GM12892 (cell line): Measurements from ENCODE around the gene GSPT1.
A peak's percentile ranks its signal among the peaks of the same experiment; 100 is the strongest.

Experiments
- DNase-seq: peaks from one replicate; pipeline ENCODE4 v3.0.0; 2011; ENCODE audit not compliant: insufficient read length
- FAIRE-seq: peaks from 2 replicates; lab custom pipeline; 2011; peaks lifted over from hg19 to GRCh38; lab: Jason Lieb, UNC
- POLR2A ChIP-seq: IDR thresholded peaks from 2 replicates; pipeline ENCODE4 v1.6.1; 2011; ENCODE audit warnings: low read depth, low read length, control low read depth
- POLR2AphosphoS5 ChIP-seq: IDR thresholded peaks from 2 replicates; pipeline ENCODE4 v1.6.1; 2011; ENCODE audit warnings: low read depth, low read length, control low read depth
- TAF1 ChIP-seq: IDR thresholded peaks from 2 replicates; pipeline ENCODE4 v1.6.1; 2011; ENCODE audit warnings: low read depth, mild to moderate bottlenecking, control low read depth, low read length, borderline replicate concordance

GSPT1 gene

DNA sequence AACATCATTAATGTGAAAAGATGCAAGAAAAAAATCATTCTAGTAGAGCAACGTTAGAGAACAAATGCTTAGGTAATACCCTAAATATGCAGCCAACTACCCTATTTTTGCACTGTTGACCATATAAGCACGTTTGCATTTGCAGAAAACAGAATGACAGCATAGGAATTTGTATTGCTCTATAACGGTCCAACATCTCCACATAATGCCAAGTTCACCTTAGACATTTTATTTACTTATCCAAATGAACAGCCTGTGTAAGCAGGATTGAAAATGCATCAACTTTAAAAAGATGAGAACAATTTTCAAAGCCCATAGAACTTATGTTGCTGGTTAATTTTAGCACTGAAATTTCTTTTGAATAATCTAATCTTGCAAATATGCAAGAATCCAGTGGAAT, 45.4 kb downstream of the GSPT1 start:
- no peak for FAIRE-seq
- TF ChIP-seq TAF1 = no peak
- TF ChIP-seq POLR2A = no peak
- no peak for TF ChIP-seq POLR2AphosphoS5
- no peak for DNase-seq

DNA sequence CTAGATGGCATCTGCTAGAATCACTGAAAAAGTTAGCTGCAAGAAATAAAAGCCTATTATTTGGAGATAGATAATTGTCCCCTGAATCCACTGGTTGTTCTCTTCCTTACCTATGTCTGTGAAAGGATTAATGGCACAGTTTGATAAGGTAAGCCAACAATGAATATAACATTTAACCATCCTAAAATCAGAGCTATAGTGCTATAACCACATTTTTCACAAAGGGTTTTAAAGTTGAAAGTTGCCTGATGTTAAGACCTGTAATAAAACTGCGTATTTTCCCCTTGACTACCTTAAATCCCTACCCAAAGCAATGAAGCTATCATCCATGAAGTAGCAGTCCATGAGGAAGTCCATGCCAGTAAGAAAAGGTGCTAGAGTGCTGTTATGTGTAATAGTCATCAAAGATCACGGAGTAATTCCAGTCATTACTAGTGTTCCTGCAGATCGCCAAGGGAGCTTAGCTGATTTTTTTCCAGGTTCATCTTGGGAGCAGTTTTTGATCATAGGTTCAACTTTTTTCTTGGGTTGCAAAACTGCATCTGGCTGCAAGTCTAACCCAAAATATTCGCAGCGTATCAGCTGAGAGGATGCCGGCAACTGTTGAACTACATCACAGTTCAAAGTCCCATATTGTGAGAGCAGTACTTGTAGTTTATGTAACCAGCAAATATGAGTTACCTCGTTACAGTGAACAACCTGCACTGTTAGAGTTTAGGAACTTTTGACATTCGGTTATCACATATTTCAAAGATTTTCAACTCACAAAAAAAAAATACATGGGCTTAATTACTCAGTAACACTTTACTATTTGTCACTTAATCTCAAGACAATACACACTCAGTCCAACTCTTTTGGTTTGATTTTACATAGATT, 46.2 kb downstream of the GSPT1 start:
- FAIRE-seq (peak; percentile 14), DNase-seq (no peak)
- TF ChIP-seq POLR2AphosphoS5 (no peak), TAF1 (no peak), POLR2A (no peak)

- TF ChIP-seq POLR2AphosphoS5 (no peak), TAF1 (no peak), POLR2A (no peak)
- DNase-seq (no peak), FAIRE-seq (no peak)
Measured at GRCh38 chr16:11868412-11868980, 47.3 kb downstream of the GSPT1 start.

GRCh38 chr16:11862489-11862888, 53.3 kb downstream of the GSPT1 start:
- FAIRE-seq = no peak
- TF ChIP-seq POLR2AphosphoS5 (no peak), TAF1 (no peak), POLR2A (no peak)
- no peak for DNase-seq

GRCh38 chr16:11857161-11857560, 58.6 kb downstream of the GSPT1 start:
- no peak for DNase-seq
- no peak for FAIRE-seq
- TF ChIP-seq TAF1 (no peak), POLR2A (no peak), POLR2AphosphoS5 (no peak)

- no peak for FAIRE-seq
Measured at GRCh38 chr16:11852092-11852809, 63.5 kb downstream of the GSPT1 start.

GRCh38 chr16:11851294-11852091, 64.3 kb downstream of the GSPT1 start, which contains the start of gene RSL1D1:
Gene RSL1D1 (minus strand): TSS chr16:11851542. CDS start chr16:11851512, 30 bp downstream.
- FAIRE-seq (peak; percentile 88), DNase-seq (peak; percentile 91)
- TF ChIP-seq TAF1 (peak; percentile 96), POLR2A (peak; percentile 98), POLR2AphosphoS5 (peak; percentile 97)

More at GRCh38 chr16:11852092-11852809, 63.5 kb downstream of the GSPT1 start:
- no peak for TF ChIP-seq POLR2A
- no peak for DNase-seq

DNA sequence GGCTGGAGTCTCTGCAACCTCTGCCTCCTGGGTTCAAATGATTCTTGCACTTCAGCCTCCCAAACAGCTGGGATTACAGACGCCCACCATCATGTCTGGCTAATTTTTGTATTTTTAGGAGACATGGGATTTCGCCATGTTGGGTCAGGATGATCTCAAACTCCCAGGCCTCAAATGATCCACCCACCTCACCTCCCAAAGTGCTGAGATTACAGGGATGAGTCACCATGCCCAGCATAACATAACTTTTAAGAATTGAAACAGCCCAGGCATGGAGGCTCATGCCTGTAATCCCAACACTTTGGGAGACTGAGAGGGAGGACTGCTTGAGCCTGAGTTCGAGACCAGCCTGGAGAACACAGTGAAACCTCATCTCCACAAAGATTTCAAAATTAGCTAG, 66.9 kb downstream of the GSPT1 start:
- no peak for FAIRE-seq

DNA sequence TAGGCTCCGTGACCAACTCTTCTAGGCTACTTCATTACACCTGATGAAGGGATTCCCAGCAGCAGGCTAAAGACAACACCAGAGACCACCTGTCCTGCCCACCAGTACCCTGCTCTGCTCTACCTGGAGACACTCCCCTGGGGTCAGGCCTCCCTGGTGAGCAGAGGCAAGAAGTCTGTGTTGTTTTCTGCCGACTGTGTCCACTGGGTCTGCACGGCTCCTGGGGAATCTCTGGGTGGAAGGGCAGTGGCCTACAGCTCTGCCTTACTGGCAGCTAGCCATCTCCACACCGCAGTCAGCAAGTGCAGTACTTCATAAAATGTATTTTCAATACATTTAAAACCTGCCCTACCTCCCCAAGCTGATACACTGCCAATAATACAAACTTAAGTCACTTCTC, 71.3 kb downstream of the GSPT1 start:
- DNase-seq (no peak), FAIRE-seq (no peak)
- TF ChIP-seq POLR2AphosphoS5 (no peak; the same call in 1 of the 2 replicates), TAF1 (no peak), POLR2A (no peak)

More for the DNA sequence above, 66.9 kb downstream of the GSPT1 start:
- TF ChIP-seq TAF1 (no peak), POLR2AphosphoS5 (no peak), POLR2A (no peak)
- DNase-seq = no peak

- TF ChIP-seq TAF1 (no peak), POLR2AphosphoS5 (no peak), POLR2A (no peak)
- DNase-seq (no peak), FAIRE-seq (no peak)
Measured at GRCh38 chr16:11843861-11844260, 71.9 kb downstream of the GSPT1 start.

DNA sequence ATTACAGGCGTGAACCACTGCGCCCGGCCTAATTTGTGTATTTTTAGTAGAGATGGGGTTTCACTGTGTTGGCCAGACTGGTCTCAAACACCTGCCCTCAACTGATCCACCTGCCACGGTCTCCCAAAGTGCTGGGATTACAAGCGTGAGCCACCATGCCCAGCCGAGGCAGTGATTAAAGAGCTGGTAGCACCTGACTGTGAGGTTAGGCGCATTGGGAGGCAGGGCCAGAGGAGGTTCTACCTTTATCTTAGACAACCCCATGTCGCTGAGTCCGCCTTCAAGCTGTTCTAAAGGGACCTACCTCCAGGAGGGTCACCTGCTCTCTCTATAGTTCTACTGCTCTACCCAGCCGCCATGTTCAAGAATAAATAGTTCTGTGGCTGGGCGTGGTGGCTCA, 72.5 kb downstream of the GSPT1 start:
- DNase-seq = no peak
- TF ChIP-seq POLR2A = no peak
- no peak for TF ChIP-seq POLR2AphosphoS5
- TF ChIP-seq TAF1 = no peak
- FAIRE-seq = no peak
